DMS 273 treated with DMSO at 0.1 percent for 48 hours (cell line): ENCODE results near the gene SPRR1A.

Experiments
- DNase-seq: peaks from one replicate; lab custom pipeline; 2025; lab: John Stamatoyannopoulos, UW

SPRR1A gene

GRCh38 chr1:152983743-152984142 is at the start of gene SPRR1A:
TSS of gene SPRR1A (plus strand) at chr1:152984081. CDS start at chr1:152985231, 1,150 bp downstream.
- DNase-seq: no peak

GRCh38 chr1:152940614-152941013 is 43.3 kb upstream of the SPRR1A start:
- no peak for DNase-seq

- no peak for DNase-seq
Measured at GRCh38 chr1:152941037-152941711, 42.7 kb upstream of the SPRR1A start.

GRCh38 chr1:152942161-152942560 is 41.7 kb upstream of the SPRR1A start:
- no peak for DNase-seq

DNA sequence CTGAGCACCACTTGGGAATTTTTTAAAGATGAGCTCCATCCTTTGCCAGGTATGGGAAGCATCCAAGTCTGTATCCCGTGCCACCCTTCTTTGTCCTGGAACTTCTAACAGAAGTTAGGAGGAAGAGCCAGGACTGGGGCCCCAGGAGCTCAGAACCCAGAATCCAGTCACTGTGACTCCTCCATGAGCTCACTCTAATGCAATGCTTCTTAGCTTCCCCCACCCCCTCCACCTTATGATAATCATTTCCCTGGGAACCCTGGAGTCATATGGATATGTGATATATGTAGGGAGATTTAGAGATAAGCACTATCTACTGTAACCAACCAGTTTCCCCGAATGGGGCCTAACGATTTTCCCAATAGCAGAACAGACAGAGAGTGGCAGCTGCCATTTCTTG is 37.6 kb upstream of the SPRR1A start:
- DNase-seq: no peak

- no peak for DNase-seq
Measured at GRCh38 chr1:152946651-152947256, 37.1 kb upstream of the SPRR1A start, which contains the start of gene SPRR5. TSS of gene SPRR5 (plus strand) at chr1:152947206. CDS start at chr1:152948555, 1,349 bp downstream.

DNA sequence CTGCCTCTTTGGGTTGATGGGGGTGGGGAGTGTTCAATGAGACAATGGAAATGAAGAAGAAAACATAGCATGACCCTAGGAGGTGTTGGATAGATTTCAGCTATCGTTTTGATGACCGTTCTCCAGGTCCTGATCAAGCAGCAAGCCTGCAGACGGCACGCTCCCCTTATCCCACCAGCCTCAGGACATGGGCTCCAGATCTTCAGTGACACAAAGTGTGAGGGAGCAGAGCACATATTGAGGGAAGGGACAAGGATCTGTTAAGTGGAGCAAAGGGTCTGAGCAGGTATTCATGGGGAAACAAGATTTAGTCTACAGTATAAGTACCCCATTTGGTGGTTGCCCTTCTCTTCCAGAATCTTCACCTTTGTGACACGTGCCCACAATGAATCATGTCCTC is 32.2 kb upstream of the SPRR1A start:
- DNase-seq: no peak

GRCh38 chr1:152953761-152954160 is 30.1 kb upstream of the SPRR1A start:
- no peak for DNase-seq

- no peak for DNase-seq
Measured at GRCh38 chr1:152954436-152954835, 29.4 kb upstream of the SPRR1A start.

GRCh38 chr1:152957561-152957960 is 26.3 kb upstream of the SPRR1A start:
- DNase-seq: no peak

- no peak for DNase-seq
Measured at GRCh38 chr1:152959273-152959672, 24.6 kb upstream of the SPRR1A start.

GRCh38 chr1:152959801-152960451 is 24.0 kb upstream of the SPRR1A start:
- no peak for DNase-seq

- DNase-seq: no peak
Measured at GRCh38 chr1:152960452-152961044, 23.3 kb upstream of the SPRR1A start.

- no peak for DNase-seq
Measured at GRCh38 chr1:152961226-152961891, 22.5 kb upstream of the SPRR1A start.

DNA sequence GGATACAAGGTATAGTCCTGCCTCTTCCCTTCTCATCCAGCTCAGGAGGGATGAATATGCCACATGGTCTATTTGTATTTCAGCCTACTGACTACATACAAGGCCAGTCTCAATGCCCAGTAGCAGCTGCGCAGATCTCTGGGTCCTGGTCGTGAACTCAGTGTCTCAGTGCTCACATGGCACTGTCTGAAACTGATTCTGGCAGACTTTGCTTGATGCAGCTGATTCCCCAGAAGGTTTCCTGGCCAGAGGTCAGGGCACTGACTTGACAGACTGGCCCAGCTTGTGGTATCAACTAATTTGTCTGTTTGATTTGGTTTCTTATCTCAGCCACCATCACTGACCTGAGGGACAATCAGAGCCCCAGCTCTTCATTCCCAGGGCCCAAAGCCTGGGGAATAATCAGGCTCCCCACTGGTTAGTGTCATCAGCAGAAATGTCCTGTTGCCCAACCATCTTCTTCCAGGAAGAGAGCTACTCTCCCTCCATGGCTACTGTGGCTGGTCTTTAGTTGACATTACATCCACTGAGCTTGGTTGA is 20.9 kb upstream of the SPRR1A start:
- DNase-seq: no peak

DNA sequence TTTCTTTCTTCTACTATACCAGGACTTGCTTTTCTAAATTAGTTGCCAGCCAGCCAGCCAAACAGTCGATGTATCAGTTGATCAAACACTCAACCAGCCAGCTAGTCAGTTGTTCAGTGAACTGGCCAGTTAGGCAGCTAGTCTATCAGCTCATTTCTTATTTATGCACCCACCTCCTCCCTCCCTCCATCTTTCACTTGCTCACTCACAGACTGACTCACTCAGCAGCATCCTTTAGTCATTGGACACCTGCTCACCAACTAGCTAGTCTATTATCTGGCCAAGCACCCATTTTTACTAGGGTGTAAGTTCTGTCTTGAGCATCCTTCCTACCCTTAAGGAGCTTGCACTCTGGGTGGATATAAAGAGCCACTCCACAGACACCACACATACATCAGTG is 19.3 kb upstream of the SPRR1A start:
- DNase-seq: no peak

GRCh38 chr1:152965853-152966252 is 18.0 kb upstream of the SPRR1A start:
- no peak for DNase-seq

GRCh38 chr1:152967201-152967600 is 16.7 kb upstream of the SPRR1A start:
- DNase-seq: no peak

DNA sequence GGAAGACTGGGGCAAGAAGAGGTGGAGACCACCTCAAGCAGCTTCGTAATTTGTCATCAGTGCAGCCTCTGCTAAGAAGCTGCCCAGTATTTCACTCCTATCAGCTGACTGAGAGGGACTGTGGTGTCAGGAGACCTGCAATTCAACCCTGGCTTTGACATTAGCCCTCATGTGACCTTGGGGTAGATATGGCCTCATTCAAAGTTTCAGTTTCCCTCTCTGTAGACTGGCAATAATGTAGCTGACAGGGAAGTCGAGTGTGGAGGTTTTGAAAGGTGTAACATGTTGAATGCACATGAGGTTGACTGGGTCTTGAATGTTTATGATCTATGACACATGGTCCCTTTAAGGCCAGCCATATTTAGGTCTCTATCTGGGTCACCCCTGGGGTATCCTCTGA is 15.6 kb upstream of the SPRR1A start:
- DNase-seq: no peak

- DNase-seq: no peak
Measured at GRCh38 chr1:152969036-152969435, 14.8 kb upstream of the SPRR1A start.

DNA sequence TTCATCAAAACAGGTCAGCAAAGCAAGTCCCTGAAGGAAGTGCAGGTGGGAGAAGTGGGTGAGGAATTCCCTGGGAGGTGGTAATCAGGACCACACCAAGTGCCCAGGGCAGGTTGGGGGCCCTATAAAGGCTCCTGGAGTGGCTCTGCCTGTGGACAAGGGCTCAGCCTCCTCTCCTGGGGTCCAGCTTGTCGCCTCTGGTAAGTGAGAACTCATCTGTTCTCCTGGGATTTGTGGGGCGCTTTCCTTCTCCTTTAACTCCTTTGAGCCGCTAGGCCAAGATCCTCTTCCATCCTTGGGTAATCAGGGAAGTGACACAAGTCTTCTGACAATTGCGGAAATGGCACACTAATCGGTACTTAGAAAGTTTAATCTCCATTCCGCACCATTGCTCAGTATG is 13.4 kb upstream of the SPRR1A start, which contains the start of gene SPRR4:
TSS of gene SPRR4 (plus strand) at position 154 of the 400 bp plus-strand sequence. CDS start 1,243 bp downstream, outside the sequence.
- DNase-seq: no peak
